Keratinocyte (primary cell): ENCODE data around the gene ARID5B. TPM values are rescaled to one million over a fixed set of nuclear protein-coding genes. Genes with fewer than 3 reads are reported as not detected.

Experiments
- DNase-seq: peaks from one replicate; pipeline ENCODE4 v3.0.0-alpha.2; 2011; ENCODE audit warnings: low read depth, missing footprints, low spot score
- FAIRE-seq: peaks from 2 replicates; lab custom pipeline; 2011; peaks lifted over from hg19 to GRCh38; lab: Jason Lieb, UNC
- H2AFZ ChIP-seq: 2 replicates; pipeline ENCODE4 v1.6.0; 2012; ENCODE audit warnings: low read length, control low read depth, inconsistent platforms; ENCODE audit not compliant: control insufficient read depth
- H3K27ac ChIP-seq: 2 replicates; pipeline ENCODE4 v1.5.1; 2011; ENCODE audit warnings: low read length; ENCODE audit not compliant: control insufficient read depth, insufficient read depth
- H3K27me3 ChIP-seq: 3 replicates; pipeline ENCODE4 v1.6.0; 2011; ENCODE audit warnings: low read length; ENCODE audit not compliant: control insufficient read depth, insufficient read depth; ENCODE audit errors: extremely low read depth
- H3K36me3 ChIP-seq, 2 experiments: 2 replicates in 1 of 2; 3 replicates in 1 of 2; pipeline ENCODE4 v1.5.1; 2011; ENCODE audit warnings: low read length in 2 of 2, mild to moderate bottlenecking in 1 of 2; ENCODE audit not compliant: control insufficient read depth in 2 of 2, insufficient read depth in 2 of 2; ENCODE audit errors: extremely low read depth in 1 of 2
- H3K4me1 ChIP-seq: 3 replicates; pipeline ENCODE4 v1.5.1; 2011; ENCODE audit warnings: low read length; ENCODE audit not compliant: control insufficient read depth, insufficient read depth; ENCODE audit errors: extremely low read depth
- H3K4me2 ChIP-seq: 3 replicates; pipeline ENCODE4 v1.6.0; 2011; ENCODE audit warnings: low read depth, low read length; ENCODE audit not compliant: control insufficient read depth, insufficient read depth; ENCODE audit errors: extremely low read depth
- H3K4me3 ChIP-seq, 3 experiments: fragments of 200-600 bp in 1 of 3; sonication (generic) in 1 of 3; 2 replicates in 2 of 3; 3 replicates in 1 of 3; pipeline ENCODE4 v1.5.1; 2011 to 2016; ENCODE audit warnings: low read length in 3 of 3, mild to moderate bottlenecking in 3 of 3, control low read depth in 2 of 3, inconsistent platforms in 1 of 3, low read depth in 1 of 3, mixed read lengths in 1 of 3, mixed run types in 1 of 3, moderate library complexity in 1 of 3; ENCODE audit not compliant: control insufficient read depth in 2 of 3, insufficient read depth in 2 of 3; ENCODE audit errors: extremely low read depth in 1 of 3
- H3K79me2 ChIP-seq: 2 replicates; pipeline ENCODE4 v1.6.0; 2012; ENCODE audit warnings: low read length; ENCODE audit not compliant: control insufficient read depth, insufficient read depth
- H3K9ac ChIP-seq: 3 replicates; pipeline ENCODE4 v1.6.0; 2011; ENCODE audit warnings: low read length; ENCODE audit not compliant: control insufficient read depth, insufficient read depth; ENCODE audit errors: extremely low read depth
- H3K9me1 ChIP-seq: 3 replicates; pipeline ENCODE4 v1.6.0; 2011; ENCODE audit warnings: low read length; ENCODE audit not compliant: control insufficient read depth, insufficient read depth; ENCODE audit errors: extremely low read depth
- H3K9me3 ChIP-seq: 2 replicates; pipeline ENCODE4 v1.5.1; 2012; ENCODE audit warnings: low read depth, low read length; ENCODE audit not compliant: control insufficient read depth
- H4K20me1 ChIP-seq: 3 replicates; pipeline ENCODE4 v1.6.0; 2011; ENCODE audit warnings: low read length; ENCODE audit not compliant: control insufficient read depth, insufficient read depth; ENCODE audit errors: extremely low read depth
- CTCF ChIP-seq, 3 experiments: IDR thresholded peaks in 1 of 3; conservative IDR thresholded peaks in 1 of 3; optimal IDR thresholded peaks in 1 of 3; 2 replicates in 2 of 3; 3 replicates in 1 of 3; pipeline versions ENCODE3 to v1.5.1; 2011; ENCODE audit warnings: low read length in 3 of 3, mild to moderate bottlenecking in 3 of 3, moderate library complexity in 2 of 3, control low read depth in 1 of 3, inconsistent platforms in 1 of 3; ENCODE audit not compliant: insufficient read depth in 2 of 3; ENCODE audit errors: extremely low read depth in 1 of 3
- EZH2 ChIP-seq: IDR thresholded peaks from one replicate; pipeline ENCODE4 v1.6.1; 2012; ENCODE audit warnings: inconsistent platforms, mild to moderate bottlenecking, low read length, moderate library complexity
- dilution Hi-C: fragments of 300-500 bp; cut with MboI; formaldehyde crosslinking; loops from one replicate; pipeline ENCODE4 v1.7.0; 2020; ENCODE audit warnings: low sequenced_read_pairs; ENCODE audit not compliant: extremely low pct_ligation_motif_present
- polyA plus RNA-seq, 5 experiments: library from polyadenylated mRNA; depleted of rRNA in 3 of 5; stranded (reverse) in 3 of 5; stranded (forward) in 1 of 5; unstranded in 1 of 5; fragments of >200 nt; gene quantifications; 1 replicate in 1 of 5; 2 replicates in 3 of 5; 3 replicates in 1 of 5; pipeline versions ENCODE4 v1.2.1 to v1.2.3, GENCODE V29; 2011 to 2012; ENCODE audit warnings: missing spikeins in 2 of 5, low read depth in 1 of 5, low replicate concordance in 1 of 5

Gene ARID5B
- polyA plus RNA-seq, 1 donor (not counting 4 experiments of a cell fraction or from before 2014, with no cell fraction given) = 7.0 TPM

GRCh38 chr10:61960396-61961120 is 59.1 kb downstream of the ARID5B start:
- H3K27me3 ChIP-seq = no peaks in the 10 kb centered on the region
- no peak for DNase-seq
- no peaks in the 10 kb centered on the region for H3K4me1 ChIP-seq
- H3K9me3 ChIP-seq = no peaks in the 10 kb centered on the region
- no peak for TF ChIP-seq CTCF (optimal IDR thresholded peaks at IDR 0.05 in 1 of 3, IDR thresholded peaks at IDR 0.05 in 1 of 3, conservative IDR thresholded peaks at IDR 0.05 in 1 of 3; ENCODE audit: extremely low read depth in 1 of 3, insufficient read depth in 2 of 3, low read length in 3 of 3)
- dilution Hi-C loops = no loop called here
- H3K36me3 ChIP-seq = peaks cover 1 to 3% of the 10 kb centered on the region in 2 experiments
- no peak for FAIRE-seq
- H3K27ac ChIP-seq = no peak overlapping the region
- no peak overlapping the region for H2AFZ ChIP-seq
- H3K79me2 ChIP-seq = peaks cover 9% of the 10 kb centered on the region
- no peak overlapping the region for H3K4me2 ChIP-seq
- H3K9ac ChIP-seq = no peak overlapping the region
- H3K4me3 ChIP-seq = no peak overlapping the region
- H4K20me1 ChIP-seq = no peaks in the 10 kb centered on the region
- H3K9me1 ChIP-seq = no peaks in the 10 kb centered on the region

- no peaks in the 10 kb centered on the region for H3K9me3 ChIP-seq
- no peaks in the 10 kb centered on the region for H3K27me3 ChIP-seq
- H3K4me1 ChIP-seq = no peaks in the 10 kb centered on the region
- no peaks in the 10 kb centered on the region for H3K9me1 ChIP-seq
- H3K27ac ChIP-seq = no peak overlapping the region
- H3K79me2 ChIP-seq = peaks cover 8% of the 10 kb centered on the region
- no peaks in the 10 kb centered on the region for H4K20me1 ChIP-seq
- no peak overlapping the region for H3K4me2 ChIP-seq
- peaks cover 1 to 3% of the 10 kb centered on the region in 2 experiments for H3K36me3 ChIP-seq
- TF ChIP-seq EZH2 = no peak
- TF ChIP-seq CTCF (optimal IDR thresholded peaks at IDR 0.05 in 1 of 3, IDR thresholded peaks at IDR 0.05 in 1 of 3, conservative IDR thresholded peaks at IDR 0.05 in 1 of 3; ENCODE audit: extremely low read depth in 1 of 3, insufficient read depth in 2 of 3, low read length in 3 of 3) = no peak
- H2AFZ ChIP-seq = no peak overlapping the region
- FAIRE-seq (no peak), DNase-seq (no peak)
- no peak overlapping the region for H3K4me3 ChIP-seq
- dilution Hi-C loops = no loop called here
- no peak overlapping the region for H3K9ac ChIP-seq
Observed at GRCh38 chr10:61961278-61961677, 59.8 kb downstream of the ARID5B start.
